ENCODE data around the gene ADGRL3.

ADGRL3 gene

GRCh38 chr4:61200187-61200915, at the start of gene ADGRL3:
TSS of gene ADGRL3 (plus strand) at chr4:61200326.
- H3K9me3 ChIP-seq (ENCODE audit: low read length) = no peaks in the 10 kb centered on the region
- peak within 1 kb of the TSS; percentile 93 for H2AFZ ChIP-seq (ENCODE audit: low read depth, low read length)
- peak within 1 kb of the TSS; percentile 82 for H3K4me3 ChIP-seq (ENCODE audit: low read length)
- no peaks in the 10 kb centered on the region for H3K36me3 ChIP-seq (ENCODE audit: insufficient read depth, low read length)
- no peaks in the 10 kb centered on the region for H3K27me3 ChIP-seq (ENCODE audit: insufficient read depth, low read length)
- peaks cover 10% of the 10 kb centered on the region for H3K4me1 ChIP-seq (ENCODE audit: insufficient read depth, low read length)

- H2AFZ ChIP-seq (ENCODE audit: low read depth, low read length) = no peak overlapping the region
- no peaks in the 10 kb centered on the region for H3K4me1 ChIP-seq (ENCODE audit: insufficient read depth, low read length)
- H3K27me3 ChIP-seq (ENCODE audit: insufficient read depth, low read length) = no peaks in the 10 kb centered on the region
- no peak overlapping the region for H3K4me3 ChIP-seq (ENCODE audit: low read length)
- no peaks in the 10 kb centered on the region for H3K36me3 ChIP-seq (ENCODE audit: insufficient read depth, low read length)
- no peaks in the 10 kb centered on the region for H3K9me3 ChIP-seq (ENCODE audit: low read length)
Observed at GRCh38 chr4:61152433-61152832, 47.7 kb upstream of the ADGRL3 start.

- no peaks in the 10 kb centered on the region for H3K27me3 ChIP-seq (ENCODE audit: insufficient read depth, low read length)
- H3K4me3 ChIP-seq (ENCODE audit: low read length) = no peak overlapping the region
- no peak overlapping the region for H2AFZ ChIP-seq (ENCODE audit: low read depth, low read length)
- H3K36me3 ChIP-seq (ENCODE audit: insufficient read depth, low read length) = no peaks in the 10 kb centered on the region
- H3K4me1 ChIP-seq (ENCODE audit: insufficient read depth, low read length) = no peaks in the 10 kb centered on the region
- H3K9me3 ChIP-seq (ENCODE audit: low read length) = no peaks in the 10 kb centered on the region
Observed at GRCh38 chr4:61160478-61160877, 39.6 kb upstream of the ADGRL3 start.

GRCh38 chr4:61162116-61162515, 38.0 kb upstream of the ADGRL3 start:
- Histone ChIP-seq H3K9me3 (ENCODE audit: low read length) (no peaks in the 10 kb centered on the region), H3K27me3 (ENCODE audit: insufficient read depth, low read length) (no peaks in the 10 kb centered on the region), H3K4me1 (ENCODE audit: insufficient read depth, low read length) (no peaks in the 10 kb centered on the region)

GRCh38 chr4:61173799-61174198, 26.3 kb upstream of the ADGRL3 start:
- Histone ChIP-seq H3K36me3 (ENCODE audit: insufficient read depth, low read length) (no peaks in the 10 kb centered on the region), H2AFZ (ENCODE audit: low read depth, low read length) (no peak overlapping the region), H3K4me1 (ENCODE audit: insufficient read depth, low read length) (no peaks in the 10 kb centered on the region)

More at GRCh38 chr4:61162116-61162515, 38.0 kb upstream of the ADGRL3 start:
- no peaks in the 10 kb centered on the region for H3K36me3 ChIP-seq (ENCODE audit: insufficient read depth, low read length)
- no peak overlapping the region for H2AFZ ChIP-seq (ENCODE audit: low read depth, low read length)
- no peak overlapping the region for H3K4me3 ChIP-seq (ENCODE audit: low read length)

GRCh38 chr4:61175495-61175894, 24.6 kb upstream of the ADGRL3 start:
- Histone ChIP-seq H3K4me3 (ENCODE audit: low read length) (no peak overlapping the region), H3K36me3 (ENCODE audit: insufficient read depth, low read length) (no peaks in the 10 kb centered on the region), H2AFZ (ENCODE audit: low read depth, low read length) (no peak overlapping the region), H3K4me1 (ENCODE audit: insufficient read depth, low read length) (no peaks in the 10 kb centered on the region), H3K9me3 (ENCODE audit: low read length) (no peaks in the 10 kb centered on the region), H3K27me3 (ENCODE audit: insufficient read depth, low read length) (no peaks in the 10 kb centered on the region)

More at GRCh38 chr4:61173799-61174198, 26.3 kb upstream of the ADGRL3 start:
- Histone ChIP-seq H3K4me3 (ENCODE audit: low read length) (no peak overlapping the region), H3K27me3 (ENCODE audit: insufficient read depth, low read length) (no peaks in the 10 kb centered on the region), H3K9me3 (ENCODE audit: low read length) (no peaks in the 10 kb centered on the region)

- Histone ChIP-seq H3K9me3 (ENCODE audit: low read length) (no peaks in the 10 kb centered on the region), H3K27me3 (ENCODE audit: insufficient read depth, low read length) (no peaks in the 10 kb centered on the region), H3K4me1 (ENCODE audit: insufficient read depth, low read length) (no peaks in the 10 kb centered on the region), H2AFZ (ENCODE audit: low read depth, low read length) (no peak overlapping the region), H3K36me3 (ENCODE audit: insufficient read depth, low read length) (no peaks in the 10 kb centered on the region), H3K4me3 (ENCODE audit: low read length) (no peak overlapping the region)
Observed at GRCh38 chr4:61177367-61177766, 22.8 kb upstream of the ADGRL3 start.

- Histone ChIP-seq H3K36me3 (ENCODE audit: insufficient read depth, low read length) (no peaks in the 10 kb centered on the region), H3K9me3 (ENCODE audit: low read length) (peaks cover 6% of the 10 kb centered on the region), H3K4me3 (ENCODE audit: low read length) (no peak overlapping the region), H3K27me3 (ENCODE audit: insufficient read depth, low read length) (no peaks in the 10 kb centered on the region), H3K4me1 (ENCODE audit: insufficient read depth, low read length) (no peaks in the 10 kb centered on the region), H2AFZ (ENCODE audit: low read depth, low read length) (no peak overlapping the region)
Observed at GRCh38 chr4:61180405-61180804, 19.7 kb upstream of the ADGRL3 start.

- Histone ChIP-seq H3K4me1 (ENCODE audit: insufficient read depth, low read length) (no peaks in the 10 kb centered on the region), H3K4me3 (ENCODE audit: low read length) (no peak overlapping the region), H3K9me3 (ENCODE audit: low read length) (peaks cover 8% of the 10 kb centered on the region), H3K27me3 (ENCODE audit: insufficient read depth, low read length) (no peaks in the 10 kb centered on the region), H3K36me3 (ENCODE audit: insufficient read depth, low read length) (no peaks in the 10 kb centered on the region), H2AFZ (ENCODE audit: low read depth, low read length) (no peak overlapping the region)
Observed at GRCh38 chr4:61182915-61183314, 17.2 kb upstream of the ADGRL3 start.

- Histone ChIP-seq H3K4me3 (ENCODE audit: low read length) (no peak overlapping the region), H3K9me3 (ENCODE audit: low read length) (peaks cover 8% of the 10 kb centered on the region), H3K4me1 (ENCODE audit: insufficient read depth, low read length) (no peaks in the 10 kb centered on the region), H2AFZ (ENCODE audit: low read depth, low read length) (no peak overlapping the region), H3K36me3 (ENCODE audit: insufficient read depth, low read length) (no peaks in the 10 kb centered on the region), H3K27me3 (ENCODE audit: insufficient read depth, low read length) (no peaks in the 10 kb centered on the region)
Observed at GRCh38 chr4:61185288-61185687, 14.8 kb upstream of the ADGRL3 start.

- Histone ChIP-seq H3K9me3 (ENCODE audit: low read length) (no peaks in the 10 kb centered on the region), H3K36me3 (ENCODE audit: insufficient read depth, low read length) (no peaks in the 10 kb centered on the region), H3K27me3 (ENCODE audit: insufficient read depth, low read length) (no peaks in the 10 kb centered on the region), H2AFZ (ENCODE audit: low read depth, low read length) (no peak overlapping the region), H3K4me3 (ENCODE audit: low read length) (no peak overlapping the region), H3K4me1 (ENCODE audit: insufficient read depth, low read length) (no peaks in the 10 kb centered on the region)
Observed at GRCh38 chr4:61192392-61192791, 7.7 kb upstream of the ADGRL3 start.

GRCh38 chr4:61193863-61194262, 6.3 kb upstream of the ADGRL3 start:
- Histone ChIP-seq H3K9me3 (ENCODE audit: low read length) (no peaks in the 10 kb centered on the region), H3K27me3 (ENCODE audit: insufficient read depth, low read length) (no peaks in the 10 kb centered on the region), H3K4me1 (ENCODE audit: insufficient read depth, low read length) (no peaks in the 10 kb centered on the region), H2AFZ (ENCODE audit: low read depth, low read length) (no peak overlapping the region), H3K36me3 (ENCODE audit: insufficient read depth, low read length) (no peaks in the 10 kb centered on the region), H3K4me3 (ENCODE audit: low read length) (no peak overlapping the region)

GRCh38 chr4:61194571-61194970, 5.6 kb upstream of the ADGRL3 start:
- H2AFZ ChIP-seq (ENCODE audit: low read depth, low read length) = no peak overlapping the region
- no peaks in the 10 kb centered on the region for H3K27me3 ChIP-seq (ENCODE audit: insufficient read depth, low read length)
- no peak overlapping the region for H3K4me3 ChIP-seq (ENCODE audit: low read length)
- no peaks in the 10 kb centered on the region for H3K36me3 ChIP-seq (ENCODE audit: insufficient read depth, low read length)
- no peaks in the 10 kb centered on the region for H3K4me1 ChIP-seq (ENCODE audit: insufficient read depth, low read length)
- H3K9me3 ChIP-seq (ENCODE audit: low read length) = no peaks in the 10 kb centered on the region

GRCh38 chr4:61195101-61195500, 5.0 kb upstream of the ADGRL3 start:
- H3K9me3 ChIP-seq (ENCODE audit: low read length) = no peaks in the 10 kb centered on the region
- no peaks in the 10 kb centered on the region for H3K36me3 ChIP-seq (ENCODE audit: insufficient read depth, low read length)
- H3K4me1 ChIP-seq (ENCODE audit: insufficient read depth, low read length) = no peaks in the 10 kb centered on the region
- no peaks in the 10 kb centered on the region for H3K27me3 ChIP-seq (ENCODE audit: insufficient read depth, low read length)
- no peak overlapping the region for H3K4me3 ChIP-seq (ENCODE audit: low read length)
- H2AFZ ChIP-seq (ENCODE audit: low read depth, low read length) = no peak overlapping the region
